ENCODE data around the gene ZMYND10.

ZMYND10 gene

DNA sequence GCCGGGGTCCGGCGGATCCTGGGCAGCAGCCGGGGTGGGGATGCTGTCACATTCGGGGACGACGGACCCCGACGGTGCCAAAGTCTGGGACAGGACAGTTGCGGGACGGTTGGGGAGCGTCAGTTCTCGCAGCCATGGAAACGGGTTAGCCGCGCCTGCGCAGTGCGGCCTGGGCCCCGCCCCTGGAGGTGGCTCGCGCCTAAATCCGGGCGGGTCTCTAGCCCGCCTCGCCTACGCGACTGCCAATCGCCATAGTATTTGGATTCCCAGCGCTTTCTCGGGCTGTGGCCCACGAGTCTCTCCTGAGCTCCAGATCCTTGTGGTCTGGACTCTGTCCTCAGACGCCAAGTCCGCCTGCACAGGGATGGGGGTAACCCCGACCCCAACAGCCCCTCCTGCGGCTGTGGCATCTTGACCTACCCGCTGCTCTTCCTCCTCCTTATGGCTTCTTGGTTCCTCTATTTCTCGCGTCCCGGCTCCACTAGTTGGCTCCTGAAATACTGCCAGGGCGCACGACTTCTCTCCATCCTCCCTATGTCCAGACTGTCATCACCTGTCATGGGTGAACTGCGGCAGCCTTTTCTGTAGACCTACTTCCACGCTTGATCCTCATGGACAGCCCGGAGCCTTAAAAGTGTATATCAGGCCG is at the start of gene ZMYND10:
Gene ZMYND10, minus strand, starts transcription at position 147 of the 649 bp plus-strand sequence. CDS start 153 bp downstream, outside the sequence.
- DNase-seq (ENCODE audit: low read depth in 2 of 2): peak in 1 of 2 donors; percentile 58

DNA sequence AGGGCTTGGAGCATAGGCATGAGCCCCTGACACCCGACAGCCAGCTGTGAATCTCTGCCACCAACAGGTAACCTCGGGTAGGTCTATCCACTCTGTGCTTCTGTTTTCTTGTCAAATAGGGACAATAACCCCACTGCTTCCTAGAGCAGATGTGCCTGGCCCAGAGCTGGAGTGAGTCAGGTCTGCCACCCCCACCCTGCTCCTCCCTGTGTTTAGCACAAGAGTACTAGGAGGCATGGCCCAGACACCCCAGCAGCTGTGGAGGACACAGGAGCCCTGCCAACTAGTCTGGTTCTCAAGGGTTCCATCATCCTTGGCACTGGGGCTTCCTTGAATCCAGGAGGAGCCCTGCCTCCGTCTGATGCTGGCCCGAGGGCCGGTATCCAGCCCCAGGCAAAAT is 47.5 kb upstream of the ZMYND10 start:
- no peak for DNase-seq (ENCODE audit: low read depth in 2 of 2)

DNA sequence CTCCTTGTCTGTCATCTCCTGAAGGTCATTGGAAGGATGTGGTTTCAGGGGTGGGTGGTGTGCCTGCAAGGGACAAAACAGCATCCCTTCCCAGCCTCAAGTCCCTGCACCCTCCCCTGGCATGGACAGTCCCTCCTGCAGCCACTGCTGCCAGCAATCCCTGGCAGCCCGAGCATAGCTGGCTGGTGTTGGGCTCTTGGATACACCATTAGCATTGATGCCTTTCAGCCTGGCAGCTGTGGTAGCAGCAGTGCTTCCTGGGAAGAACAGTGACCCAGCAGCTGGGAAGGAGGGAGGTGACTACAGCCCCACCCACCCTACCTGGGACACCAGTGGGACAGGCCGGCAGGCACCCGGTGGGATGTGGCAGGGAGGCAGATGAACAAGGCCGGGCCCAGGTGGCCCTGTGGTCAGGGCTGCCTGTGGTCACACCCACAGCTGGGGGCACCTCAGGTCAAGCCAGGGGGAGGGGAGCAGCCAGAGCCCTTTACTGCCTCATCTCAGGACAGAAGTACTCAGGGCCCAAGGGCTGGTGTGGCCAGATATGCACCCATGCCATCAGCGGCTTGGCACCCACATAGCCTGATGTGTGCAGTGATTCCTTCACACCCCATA is 46.7 kb upstream of the ZMYND10 start:
- DNase-seq (ENCODE audit: low read depth in 2 of 2): no peak

DNA sequence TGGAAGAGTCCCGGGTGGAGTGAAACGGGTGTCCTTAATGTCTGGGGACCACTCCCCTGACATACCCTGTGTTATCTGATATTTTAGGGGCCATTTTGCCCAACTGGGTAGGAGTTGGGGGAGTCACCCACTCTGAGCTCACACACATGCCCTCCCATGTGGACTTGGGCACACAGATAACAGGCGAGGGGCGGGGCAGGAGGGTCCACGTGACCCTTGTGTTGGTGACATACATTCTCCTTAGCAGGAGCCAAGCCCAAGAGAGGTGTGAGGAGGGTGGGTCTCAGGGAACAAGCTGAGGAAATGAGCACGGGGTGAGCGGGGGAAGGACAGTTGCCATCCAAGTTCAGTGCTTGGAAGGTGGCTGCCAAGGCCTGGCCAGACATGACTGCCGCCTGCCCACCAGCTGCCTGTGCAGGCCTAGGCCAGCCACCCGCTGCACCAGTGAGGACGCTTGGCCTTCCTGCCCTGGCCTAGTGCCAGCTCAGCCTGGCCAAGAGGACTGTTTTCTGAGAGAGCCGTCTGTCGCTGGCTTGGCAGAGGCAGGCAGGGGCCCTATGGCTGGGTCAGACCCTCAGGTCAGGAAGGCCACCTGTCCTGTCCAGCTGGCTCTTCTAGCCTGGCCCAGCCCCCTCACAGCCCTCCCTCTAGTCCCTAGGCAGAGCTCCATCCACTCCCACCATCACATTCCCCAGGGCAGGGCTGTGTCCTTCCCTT is 45.1 kb upstream of the ZMYND10 start:
- DNase-seq (ENCODE audit: low read depth in 2 of 2): no peak

- DNase-seq (ENCODE audit: low read depth in 2 of 2): no peak
Observed at GRCh38 chr3:50389414-50389767, 43.9 kb upstream of the ZMYND10 start.

GRCh38 chr3:50388720-50389413 is 43.3 kb upstream of the ZMYND10 start:
- DNase-seq (ENCODE audit: low read depth in 2 of 2): no peak

GRCh38 chr3:50388016-50388719 is 42.6 kb upstream of the ZMYND10 start:
- DNase-seq (ENCODE audit: low read depth in 2 of 2): no peak

DNA sequence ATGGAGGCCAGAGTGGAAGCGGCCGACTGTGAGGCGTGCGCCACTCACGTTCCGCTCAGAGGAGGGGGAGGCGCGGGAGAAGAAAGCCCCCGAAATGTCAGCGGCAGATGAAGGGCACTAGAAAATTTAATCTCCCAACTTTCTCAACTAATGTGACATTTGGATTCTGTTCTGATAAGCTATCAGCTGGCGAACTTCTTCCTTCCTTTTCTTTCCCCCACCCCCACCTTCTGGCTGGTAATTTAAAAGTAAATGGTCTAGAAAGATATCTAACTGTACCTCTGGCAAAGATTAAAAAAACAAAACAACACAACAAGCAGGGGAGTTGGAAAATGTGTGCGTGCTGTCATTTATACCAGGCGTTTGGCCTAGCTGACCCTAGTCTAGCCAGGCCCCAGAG is 40.2 kb upstream of the ZMYND10 start:
- no peak for DNase-seq (ENCODE audit: low read depth in 2 of 2)

- DNase-seq (ENCODE audit: low read depth in 2 of 2): no peak
Observed at GRCh38 chr3:50383750-50384149, 38.2 kb upstream of the ZMYND10 start.

DNA sequence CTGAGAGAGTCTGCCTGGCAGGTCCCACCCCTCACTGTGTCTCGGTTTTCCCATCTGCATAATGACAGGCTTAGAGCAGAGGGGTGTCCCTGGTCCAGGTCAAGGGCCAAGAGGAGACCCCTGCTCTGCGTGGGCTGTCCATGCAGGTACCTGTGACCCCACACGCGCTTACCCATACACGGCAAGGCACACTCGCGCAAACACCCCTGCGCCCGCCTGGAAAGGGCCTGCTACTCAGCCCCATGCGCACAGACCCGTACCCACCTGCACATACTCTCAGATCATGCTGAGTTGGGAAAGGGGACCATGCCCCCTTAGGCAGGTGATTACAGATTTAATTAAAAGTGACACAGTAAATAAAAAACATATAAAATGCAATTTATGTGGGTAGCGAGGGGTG is 37.2 kb upstream of the ZMYND10 start:
- no peak for DNase-seq (ENCODE audit: low read depth in 2 of 2)

DNA sequence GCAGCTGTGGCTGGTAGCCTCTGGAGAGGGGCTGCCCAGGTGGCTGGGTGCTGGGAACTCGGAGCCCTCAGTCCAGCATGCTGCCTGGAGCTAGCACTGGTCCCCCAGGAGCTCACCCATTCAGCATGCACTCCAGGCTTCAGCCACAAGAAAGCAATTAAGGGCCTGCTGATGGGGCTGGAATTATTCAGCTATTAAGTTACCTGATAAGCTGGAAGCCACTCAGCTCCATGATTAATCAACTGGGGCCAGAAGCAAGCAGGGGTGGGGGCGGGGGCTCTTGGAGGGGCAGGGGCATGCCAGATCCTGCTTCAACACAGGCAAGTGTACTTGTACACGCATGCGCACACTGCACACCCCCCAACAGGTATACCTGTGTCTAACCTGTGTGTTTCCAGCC is 35.9 kb upstream of the ZMYND10 start:
- no peak for DNase-seq (ENCODE audit: low read depth in 2 of 2)

DNA sequence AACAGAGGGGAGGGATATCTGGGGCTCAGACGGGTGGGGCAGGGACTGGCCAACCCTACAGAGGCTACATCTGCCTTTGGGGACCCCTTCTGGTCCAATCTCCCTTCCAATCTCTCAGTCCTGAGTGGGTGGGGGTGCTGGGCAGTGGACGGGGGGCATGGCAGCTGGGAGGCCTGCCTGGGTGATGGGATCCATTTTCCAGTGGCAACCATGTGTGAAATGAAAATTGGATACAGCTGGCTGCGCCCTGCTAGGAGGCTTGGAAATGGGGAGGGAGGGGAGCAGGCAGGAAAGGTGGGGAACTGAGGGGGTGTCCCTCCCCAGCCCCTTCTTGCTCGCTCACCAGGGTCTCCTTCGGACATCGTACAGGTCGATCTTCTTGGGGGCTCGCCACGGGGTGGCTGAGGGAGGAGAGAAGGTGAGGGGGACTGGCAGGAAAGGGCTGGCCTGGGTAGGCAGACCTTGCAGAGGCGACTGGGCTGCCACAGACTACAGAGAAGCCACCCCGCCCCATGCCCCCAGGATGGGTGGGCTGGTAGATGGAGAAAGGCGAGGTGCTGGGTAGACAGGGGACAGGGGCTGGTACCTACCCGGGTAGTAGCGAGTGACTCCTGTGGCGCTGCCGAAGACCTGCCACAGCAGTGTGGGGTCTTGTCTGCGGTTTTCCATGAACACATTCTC is 35.0 kb upstream of the ZMYND10 start:
- no peak for DNase-seq (ENCODE audit: low read depth in 2 of 2)

GRCh38 chr3:50378757-50379156 is 33.2 kb upstream of the ZMYND10 start:
- no peak for DNase-seq (ENCODE audit: low read depth in 2 of 2)

DNA sequence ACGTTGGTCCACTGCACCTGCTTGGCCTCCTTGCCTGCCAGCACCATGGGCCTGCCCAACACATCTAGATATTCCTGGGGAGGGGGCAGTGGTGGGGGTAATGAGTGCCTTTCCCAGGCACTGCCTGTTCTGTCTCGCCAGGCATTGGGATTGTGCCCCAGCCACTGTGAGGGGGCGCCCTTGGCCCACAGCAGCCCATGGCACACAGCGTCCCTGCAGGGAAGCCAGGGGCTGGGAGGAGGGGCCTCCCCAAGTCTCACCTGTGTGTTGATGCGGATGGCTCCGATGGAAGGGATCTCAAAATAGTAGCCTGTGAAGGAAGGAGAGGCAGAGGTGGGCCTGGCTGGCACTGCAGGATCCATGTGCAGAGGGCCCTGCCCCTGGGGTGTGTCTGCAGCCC is 32.5 kb upstream of the ZMYND10 start:
- no peak for DNase-seq (ENCODE audit: low read depth in 2 of 2)

DNA sequence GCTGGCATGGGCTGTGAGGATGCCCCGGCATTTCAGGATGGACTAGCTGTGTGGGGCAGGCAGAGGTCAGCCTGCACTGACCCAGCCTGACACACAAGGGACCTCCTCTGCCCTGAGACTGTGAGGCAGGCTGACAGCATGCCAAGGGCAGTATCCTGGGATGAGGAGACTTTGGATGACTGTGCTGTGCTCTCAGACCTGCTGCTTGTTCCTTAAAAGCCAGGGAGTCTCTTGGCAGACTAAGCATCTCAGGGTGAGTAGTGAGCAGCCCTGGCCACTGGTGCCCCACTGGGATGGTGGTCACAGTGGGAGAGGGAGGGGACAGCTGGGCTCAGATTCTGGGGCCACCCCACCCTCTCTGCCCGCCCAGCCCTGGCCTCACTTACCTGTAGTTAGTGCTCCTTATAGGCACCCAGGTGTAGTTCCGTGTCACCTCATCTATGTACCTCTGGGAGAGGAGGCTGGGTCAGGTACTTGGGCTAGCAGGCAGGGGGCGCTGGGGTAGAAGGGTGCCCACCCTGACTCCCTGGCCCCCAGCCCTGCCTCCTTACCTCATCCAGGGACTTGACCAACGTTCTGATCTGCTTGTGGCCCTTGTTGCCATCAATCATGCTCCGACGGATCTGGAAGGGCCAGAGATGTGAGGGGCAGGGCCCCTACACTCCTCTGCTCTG is 29.9 kb upstream of the ZMYND10 start:
- no peak for DNase-seq (ENCODE audit: low read depth in 2 of 2)

GRCh38 chr3:50374363-50375257 is 29.1 kb upstream of the ZMYND10 start:
- no peak for DNase-seq (ENCODE audit: low read depth in 2 of 2)

DNA sequence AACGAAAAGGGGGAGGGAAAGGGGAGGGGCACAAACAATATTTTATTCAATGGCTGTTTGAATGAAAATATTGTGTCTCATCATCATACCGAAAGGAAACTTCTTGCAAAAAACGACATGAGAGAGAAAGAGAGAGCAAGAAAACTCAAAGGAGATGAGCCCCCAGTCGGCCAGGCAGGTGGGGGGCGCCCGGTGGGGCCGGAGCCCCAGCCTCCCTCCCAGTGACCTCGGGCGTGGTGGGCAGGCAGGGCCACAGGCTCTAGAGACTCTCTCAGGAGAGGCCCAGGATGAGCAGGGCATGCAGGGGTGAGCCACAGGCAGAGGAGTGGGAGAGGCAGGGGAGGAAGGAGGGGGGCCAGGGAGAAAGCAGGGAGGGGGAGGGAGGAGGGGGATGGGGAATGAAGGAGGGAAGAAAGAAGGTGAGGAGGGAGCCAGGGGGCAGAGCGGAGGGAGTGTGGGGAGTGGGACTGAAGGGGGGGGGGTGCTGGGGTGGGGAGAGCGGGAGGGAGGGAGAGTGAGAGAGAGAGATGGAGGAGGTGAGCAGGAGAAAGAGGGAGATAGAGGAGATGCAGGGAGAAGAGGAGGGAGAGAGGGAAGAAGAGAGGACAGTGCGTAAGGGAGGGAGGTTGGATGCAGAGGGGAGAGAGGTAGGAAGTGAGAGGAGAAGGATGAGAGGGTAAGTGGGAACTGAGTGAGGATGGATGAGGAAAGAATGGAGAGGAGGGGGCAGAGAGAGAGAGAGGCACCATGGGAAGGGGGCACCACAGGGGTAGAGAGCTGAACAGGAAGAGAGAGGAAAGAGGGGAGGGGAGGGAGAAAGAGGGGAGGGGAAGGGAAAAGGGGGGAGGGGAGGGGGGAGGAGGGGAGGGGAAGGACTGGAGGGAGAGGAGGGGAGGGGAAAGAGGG is 27.9 kb upstream of the ZMYND10 start:
- no peak for DNase-seq (ENCODE audit: low read depth in 2 of 2)

DNA sequence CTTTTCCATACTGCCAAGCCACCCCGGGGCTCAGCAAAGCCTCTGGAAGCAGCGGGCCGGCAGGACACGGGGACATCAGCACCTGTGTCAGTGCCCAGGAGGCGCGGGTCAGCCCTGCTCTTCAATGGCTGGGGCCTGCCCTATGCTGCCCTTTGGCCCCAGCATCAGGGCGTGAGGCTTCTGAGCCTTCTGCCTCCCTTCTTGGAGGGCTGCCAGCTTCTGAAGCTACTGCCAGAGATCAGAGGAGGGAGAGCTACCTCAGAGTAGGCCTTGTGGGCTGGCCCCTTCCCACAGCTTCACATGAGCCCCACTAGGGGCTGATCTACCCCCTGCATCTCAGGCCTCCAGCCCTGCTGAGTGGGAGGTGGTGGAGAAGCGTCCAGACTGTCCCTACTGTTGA is 26.8 kb upstream of the ZMYND10 start:
- DNase-seq (ENCODE audit: low read depth in 2 of 2): no peak
